Upper lobe of left lung (tissue), 4 donors: ENCODE measurements around the gene ZNF710.

Experiments used
- POLR2A ChIP-seq, 4 donors: fragments of 450-650 bp; IDR thresholded peaks; one replicate each; pipeline ENCODE4 v1.5.1; 2016 to 2017; ENCODE audit warnings: antibody characterized with exemption in 4 of 4, mild to moderate bottlenecking in 2 of 4
- POLR2AphosphoS5 ChIP-seq, 2 donors: sonication (generic); formaldehyde crosslinking; IDR thresholded peaks; one replicate each; pipeline ENCODE4 v1.5.1; 2017; ENCODE audit warnings: antibody characterized with exemption in 2 of 2
- TF ChIP-seq, protein P1 (sequence below), 6 experiments: fragments of 450-650 bp in 4 of 6; fragments of 200-600 bp in 2 of 6; sonication (generic) in 2 of 6; IDR thresholded peaks; one replicate each; pipeline ENCODE4 v1.5.1; 2016 to 2019; ENCODE audit warnings: antibody characterized with exemption in 6 of 6

DNA sequence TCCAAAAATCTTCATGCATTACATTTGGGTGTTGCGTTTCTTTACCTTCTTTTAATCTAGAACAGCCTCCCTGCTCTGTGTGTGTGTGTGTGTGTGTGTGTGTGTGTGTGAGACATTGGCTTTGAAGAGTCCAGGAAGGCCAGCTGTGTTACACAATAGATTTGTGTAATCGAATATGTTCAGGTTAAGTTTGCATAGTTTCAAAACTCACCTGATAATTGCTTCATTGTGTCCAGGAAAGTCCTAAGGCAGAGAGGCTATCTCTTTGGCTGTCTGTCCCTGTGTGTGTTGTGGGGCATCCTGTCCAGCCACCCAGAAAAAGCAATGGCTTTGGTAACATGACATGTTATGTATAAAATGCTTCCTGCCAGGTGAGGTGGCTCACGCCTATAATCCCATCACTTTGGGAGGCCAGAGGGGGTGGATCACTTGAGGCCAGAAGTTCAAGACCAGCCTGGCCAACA, 37.5 kb downstream of the ZNF710 start:
- TF ChIP-seq POLR2A (IDR thresholded peaks at IDR 0.05) (no peak), POLR2AphosphoS5 (IDR thresholded peaks at IDR 0.05) (no peak)
- TF ChIP-seq, protein P1, sequence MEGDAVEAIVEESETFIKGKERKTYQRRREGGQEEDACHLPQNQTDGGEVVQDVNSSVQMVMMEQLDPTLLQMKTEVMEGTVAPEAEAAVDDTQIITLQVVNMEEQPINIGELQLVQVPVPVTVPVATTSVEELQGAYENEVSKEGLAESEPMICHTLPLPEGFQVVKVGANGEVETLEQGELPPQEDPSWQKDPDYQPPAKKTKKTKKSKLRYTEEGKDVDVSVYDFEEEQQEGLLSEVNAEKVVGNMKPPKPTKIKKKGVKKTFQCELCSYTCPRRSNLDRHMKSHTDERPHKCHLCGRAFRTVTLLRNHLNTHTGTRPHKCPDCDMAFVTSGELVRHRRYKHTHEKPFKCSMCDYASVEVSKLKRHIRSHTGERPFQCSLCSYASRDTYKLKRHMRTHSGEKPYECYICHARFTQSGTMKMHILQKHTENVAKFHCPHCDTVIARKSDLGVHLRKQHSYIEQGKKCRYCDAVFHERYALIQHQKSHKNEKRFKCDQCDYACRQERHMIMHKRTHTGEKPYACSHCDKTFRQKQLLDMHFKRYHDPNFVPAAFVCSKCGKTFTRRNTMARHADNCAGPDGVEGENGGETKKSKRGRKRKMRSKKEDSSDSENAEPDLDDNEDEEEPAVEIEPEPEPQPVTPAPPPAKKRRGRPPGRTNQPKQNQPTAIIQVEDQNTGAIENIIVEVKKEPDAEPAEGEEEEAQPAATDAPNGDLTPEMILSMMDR (IDR thresholded peaks at IDR 0.05), result no peak
